B cell (primary cell): ENCODE results near the gene ZBTB48.

Experiments
- EZH2 ChIP-seq: IDR thresholded peaks from 2 replicates; pipeline ENCODE4 v1.6.1; 2012; ENCODE audit warnings: borderline replicate concordance, low read depth, mild to moderate bottlenecking, moderate library complexity, low read length; ENCODE audit not compliant: insufficient read depth, poor library complexity, severe bottlenecking
- TF ChIP-seq, protein P1 (sequence below): fragments of 200-600 bp; IDR thresholded peaks from one replicate; pipeline ENCODE4 v1.8.0; 2022; ENCODE audit warnings: antibody characterized with exemption, mild to moderate bottlenecking

DNA sequence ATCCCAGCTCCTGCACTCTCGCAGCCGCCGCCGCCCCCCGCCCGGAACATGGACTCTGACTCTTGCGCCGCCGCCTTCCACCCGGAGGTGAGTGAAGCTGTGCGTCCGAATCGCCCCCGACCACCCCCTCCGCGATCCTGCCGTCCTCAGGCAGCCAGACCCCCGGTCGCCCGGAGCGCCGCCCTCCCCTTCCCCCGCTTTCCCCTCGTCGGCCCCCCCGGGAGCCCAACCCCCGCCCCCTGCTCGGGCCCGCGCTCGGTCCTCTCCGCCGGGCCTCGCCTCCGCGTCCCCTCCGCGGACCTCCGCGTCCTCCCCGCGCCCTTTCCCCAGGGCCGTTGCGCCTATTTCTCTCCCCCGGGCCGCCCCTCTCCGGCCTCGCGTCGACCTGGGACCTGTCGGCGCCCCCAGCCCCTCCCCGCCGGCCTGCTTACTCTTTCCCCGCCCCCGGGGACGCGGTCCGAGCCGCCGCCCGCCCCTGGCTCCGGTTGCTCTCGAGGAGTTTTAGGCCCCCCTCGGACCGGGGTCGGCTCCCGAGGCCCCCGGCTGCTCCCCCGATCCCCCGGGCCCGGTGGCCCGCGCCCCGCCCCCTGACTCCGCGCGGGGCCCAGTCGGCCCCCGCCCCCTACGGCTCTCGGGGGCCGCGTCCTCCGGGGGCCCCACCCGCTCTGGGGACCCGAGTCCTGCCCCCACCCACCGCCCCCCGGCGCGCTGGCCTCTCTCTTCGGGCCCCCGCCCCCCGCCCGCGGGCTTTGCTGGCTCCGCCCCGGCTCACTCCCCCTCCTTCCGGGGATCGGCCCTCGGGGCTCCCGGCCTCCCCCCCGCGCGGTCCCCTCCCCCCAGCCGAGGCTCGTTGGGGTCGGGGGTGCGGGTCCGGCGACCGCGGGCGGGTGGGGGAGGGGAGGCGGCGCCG, 34.5 kb downstream of the ZBTB48 start:
- no peak for TF ChIP-seq EZH2
- TF ChIP-seq, protein P1, sequence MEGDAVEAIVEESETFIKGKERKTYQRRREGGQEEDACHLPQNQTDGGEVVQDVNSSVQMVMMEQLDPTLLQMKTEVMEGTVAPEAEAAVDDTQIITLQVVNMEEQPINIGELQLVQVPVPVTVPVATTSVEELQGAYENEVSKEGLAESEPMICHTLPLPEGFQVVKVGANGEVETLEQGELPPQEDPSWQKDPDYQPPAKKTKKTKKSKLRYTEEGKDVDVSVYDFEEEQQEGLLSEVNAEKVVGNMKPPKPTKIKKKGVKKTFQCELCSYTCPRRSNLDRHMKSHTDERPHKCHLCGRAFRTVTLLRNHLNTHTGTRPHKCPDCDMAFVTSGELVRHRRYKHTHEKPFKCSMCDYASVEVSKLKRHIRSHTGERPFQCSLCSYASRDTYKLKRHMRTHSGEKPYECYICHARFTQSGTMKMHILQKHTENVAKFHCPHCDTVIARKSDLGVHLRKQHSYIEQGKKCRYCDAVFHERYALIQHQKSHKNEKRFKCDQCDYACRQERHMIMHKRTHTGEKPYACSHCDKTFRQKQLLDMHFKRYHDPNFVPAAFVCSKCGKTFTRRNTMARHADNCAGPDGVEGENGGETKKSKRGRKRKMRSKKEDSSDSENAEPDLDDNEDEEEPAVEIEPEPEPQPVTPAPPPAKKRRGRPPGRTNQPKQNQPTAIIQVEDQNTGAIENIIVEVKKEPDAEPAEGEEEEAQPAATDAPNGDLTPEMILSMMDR = no peak
